IPS-NIHi7 (cell line): ENCODE data around the gene SOX18.
"Not testable (repeated sequence)": the region's sequence is repeated elsewhere in the genome, so short reads cannot be mapped to it uniquely, and the experiment has no call there.

Experiments used
- DNase-seq: peaks from one replicate; pipeline ENCODE4 v3.0.0; 2012; ENCODE audit warnings: mixed read lengths; ENCODE audit errors: extremely low spot score

Gene SOX18

DNA sequence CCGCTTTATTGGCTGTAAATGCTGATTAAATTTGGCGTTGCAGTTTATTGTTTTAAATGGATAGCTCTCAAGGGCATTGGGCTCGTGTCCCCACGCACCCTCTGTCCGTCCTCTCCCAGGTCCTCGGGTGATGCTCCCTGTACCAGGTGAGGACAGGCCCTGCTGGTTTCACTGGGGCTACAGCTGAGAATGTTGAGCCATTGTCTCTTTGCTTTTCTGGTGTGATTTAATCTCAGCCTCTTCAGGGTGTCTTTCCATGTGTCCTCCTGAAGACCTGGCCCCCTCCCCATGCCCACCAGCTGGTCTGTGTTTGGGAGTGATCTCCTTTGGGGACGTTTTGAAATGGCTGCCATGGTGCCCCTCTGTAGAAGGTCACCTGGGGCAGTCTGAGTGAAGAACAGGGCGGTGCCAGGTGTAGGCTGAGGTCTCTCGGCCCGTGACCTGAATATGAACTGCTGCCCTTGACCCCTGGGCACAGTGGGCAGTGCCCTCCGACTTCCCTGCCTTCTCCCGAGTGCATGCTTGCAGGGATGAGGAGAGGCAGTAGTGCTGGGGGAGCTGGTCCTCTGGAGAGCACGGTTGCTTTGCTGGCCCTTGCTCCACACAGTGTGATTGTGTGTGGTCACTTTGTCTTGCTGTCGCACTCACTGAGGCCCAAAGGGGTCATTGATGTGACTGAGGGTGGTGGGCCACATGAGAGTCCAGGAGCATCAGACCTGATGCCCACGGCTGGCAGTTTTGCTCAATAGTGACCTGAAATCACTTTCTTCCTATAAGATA, 25.9 kb downstream of the SOX18 start:
- no peak for DNase-seq

DNA sequence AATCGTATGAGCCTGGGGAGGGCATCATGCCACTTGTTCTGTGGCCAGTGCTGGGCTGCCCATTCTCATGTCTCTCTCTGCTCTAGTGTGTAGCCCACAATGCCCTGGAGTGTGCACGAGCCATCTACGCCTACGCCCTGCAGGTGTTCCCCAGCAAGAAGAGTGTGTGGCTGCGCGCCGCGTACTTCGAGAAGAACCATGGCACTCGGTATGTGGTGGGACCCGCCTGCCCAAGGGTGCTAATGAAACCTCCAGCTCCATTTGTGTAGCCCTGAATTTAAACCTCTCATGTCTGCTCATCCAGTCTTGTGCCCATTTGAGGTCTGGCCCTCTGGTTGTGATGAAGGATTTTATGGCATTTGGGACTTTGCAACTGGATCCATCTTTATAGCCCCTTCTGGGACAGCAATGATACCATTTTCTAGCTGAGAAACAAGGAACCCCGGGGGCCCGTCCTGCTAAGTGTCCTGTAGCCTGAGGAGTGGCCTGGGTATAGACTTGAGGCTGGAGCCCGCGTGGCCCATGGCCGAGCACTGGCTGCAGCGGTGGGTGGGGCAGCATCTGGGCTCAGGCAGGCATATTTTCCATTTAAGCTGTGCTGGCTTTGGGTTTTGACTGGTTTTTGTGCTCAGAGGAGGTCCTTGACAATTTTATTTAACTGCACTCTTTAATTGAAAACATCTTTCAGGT, 26.6 kb downstream of the SOX18 start:
- DNase-seq, result no peak

DNA sequence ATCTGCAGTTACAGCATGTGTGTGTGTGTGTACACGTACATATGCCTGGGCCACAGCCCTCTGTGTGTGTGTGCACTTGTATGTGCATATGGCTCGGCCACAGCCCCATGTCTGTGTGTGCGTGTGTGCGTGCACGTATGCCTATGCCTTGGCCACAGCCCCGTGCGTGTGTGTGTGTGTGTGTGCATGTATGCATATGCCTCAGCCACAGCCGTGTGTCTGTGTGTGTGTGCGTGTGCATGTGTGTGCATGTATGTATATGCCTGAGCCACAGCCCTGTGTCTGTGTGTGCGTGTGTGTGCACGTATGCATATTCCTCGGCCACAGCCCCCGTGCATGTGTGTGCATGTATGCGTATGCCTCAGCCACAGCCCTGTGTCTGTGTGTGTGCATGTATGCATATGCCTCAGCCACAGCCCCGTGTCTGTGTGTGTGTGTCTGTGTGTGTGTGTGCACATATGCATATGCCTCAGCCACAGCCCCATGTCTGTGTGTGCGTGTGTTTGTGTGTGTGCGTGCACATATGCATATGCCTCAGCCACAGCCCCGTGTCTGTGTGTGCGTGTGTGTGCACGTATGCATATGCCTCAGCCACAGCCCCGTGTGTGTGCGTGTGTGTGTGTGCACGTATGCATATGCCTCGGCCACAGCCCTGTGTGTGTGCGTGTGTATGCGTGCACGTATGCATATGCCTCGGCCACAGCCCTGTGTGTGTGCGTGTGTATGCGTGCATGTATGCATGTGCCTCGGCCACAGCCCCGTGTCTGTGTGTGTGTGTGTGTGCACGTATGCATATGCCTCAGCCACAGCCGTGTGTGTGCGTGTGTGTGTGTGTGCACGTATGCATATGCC, 28.1 kb downstream of the SOX18 start:
- DNase-seq, result no peak

DNA sequence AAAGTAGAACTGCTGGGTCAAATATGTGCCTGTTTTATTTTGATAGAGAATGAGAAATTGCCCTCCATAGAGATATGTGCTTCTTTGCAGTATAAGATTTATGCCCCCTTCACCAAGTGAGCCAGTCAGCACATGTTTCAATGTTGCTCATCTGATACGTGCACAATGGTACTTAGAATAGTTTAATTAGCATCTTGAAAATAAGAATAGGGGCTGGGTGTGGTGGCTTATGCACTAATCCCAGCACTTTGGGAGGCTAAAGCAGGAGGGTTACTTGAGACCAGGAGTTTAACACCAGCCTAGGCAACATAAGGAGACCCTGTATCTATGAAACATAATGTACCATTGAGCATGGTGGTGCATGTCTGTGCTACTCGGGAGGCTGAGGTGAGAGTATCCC, 33.8 kb downstream of the SOX18 start:
- no peak for DNase-seq

DNA sequence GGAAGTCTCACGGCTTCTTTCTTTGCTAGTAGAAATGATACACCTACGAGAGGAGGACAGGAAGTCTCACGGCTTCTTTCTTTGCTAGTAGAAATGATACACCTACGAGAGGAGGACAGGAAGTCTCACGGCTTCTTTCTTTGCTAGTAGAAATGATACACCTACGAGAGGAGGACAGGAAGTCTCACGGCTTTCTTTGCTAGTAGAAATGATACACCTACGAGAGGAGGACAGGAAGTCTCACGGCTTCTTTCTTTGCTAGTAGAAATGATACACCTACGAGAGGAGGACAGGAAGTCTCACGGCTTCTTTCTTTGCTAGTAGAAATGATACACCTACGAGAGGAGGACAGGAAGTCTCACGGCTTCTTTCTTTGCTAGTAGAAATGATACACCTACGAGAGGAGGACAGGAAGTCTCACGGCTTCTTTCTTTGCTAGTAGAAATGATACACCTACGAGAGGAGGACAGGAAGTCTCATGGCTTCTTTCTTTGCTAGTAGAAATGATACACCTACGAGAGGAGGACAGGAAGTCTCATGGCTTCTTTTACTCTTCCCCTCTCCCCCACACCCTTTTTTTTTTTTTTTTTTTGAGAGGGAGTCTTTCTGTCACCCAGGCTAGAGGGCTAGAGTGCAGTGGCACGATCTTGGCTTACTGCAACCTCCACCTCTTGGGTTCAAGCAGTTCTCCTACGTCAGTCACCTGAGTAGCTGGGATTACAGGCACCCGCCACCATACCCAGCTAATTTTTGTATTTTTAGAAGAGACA, 36.9 kb downstream of the SOX18 start:
- not testable (repeated sequence) for DNase-seq

DNA sequence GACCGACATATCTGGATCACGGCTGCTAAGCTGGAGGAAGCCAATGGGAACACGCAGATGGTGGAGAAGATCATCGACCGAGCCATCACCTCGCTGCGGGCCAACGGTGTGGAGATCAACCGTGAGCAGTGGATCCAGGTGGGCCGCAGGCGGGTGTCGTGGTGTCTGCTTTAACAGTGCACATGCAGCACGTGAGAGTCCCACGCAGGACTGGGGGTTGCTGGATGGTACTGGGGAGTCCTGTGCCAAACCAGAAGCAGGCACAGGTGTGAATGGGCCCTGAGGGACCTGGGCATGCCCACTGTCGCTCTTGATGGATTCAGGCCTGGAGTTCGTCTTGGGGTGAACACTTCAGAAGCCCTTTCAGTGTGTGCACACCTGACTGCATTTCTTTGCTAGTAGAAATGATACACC, 38.1 kb downstream of the SOX18 start:
- DNase-seq, result no peak

DNA sequence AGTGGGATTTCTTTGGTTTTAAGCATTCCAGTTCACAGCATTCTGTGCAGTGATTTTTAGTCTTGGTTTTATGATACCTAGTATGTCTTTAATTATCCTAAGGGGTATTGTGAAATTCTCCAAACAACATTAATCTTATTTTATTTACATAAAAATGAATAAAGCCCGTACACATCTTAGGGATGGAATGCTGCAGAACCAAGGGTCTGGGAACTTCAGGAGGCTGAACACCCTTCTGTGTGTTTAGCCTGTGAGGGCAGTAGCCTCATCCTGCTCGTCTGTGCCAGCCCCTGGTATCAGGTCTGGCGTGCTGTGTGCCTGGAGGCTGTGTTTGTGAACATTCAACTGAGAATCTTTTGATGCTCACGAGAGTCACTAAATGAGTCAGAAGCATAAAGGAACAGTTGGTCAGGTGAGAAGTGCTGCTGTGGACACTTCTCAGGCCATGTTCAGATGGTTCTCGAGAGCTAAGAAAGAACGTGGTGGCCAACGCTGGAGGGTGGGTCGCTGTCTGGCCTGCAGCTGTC, 38.7 kb downstream of the SOX18 start:
- no peak for DNase-seq

DNA sequence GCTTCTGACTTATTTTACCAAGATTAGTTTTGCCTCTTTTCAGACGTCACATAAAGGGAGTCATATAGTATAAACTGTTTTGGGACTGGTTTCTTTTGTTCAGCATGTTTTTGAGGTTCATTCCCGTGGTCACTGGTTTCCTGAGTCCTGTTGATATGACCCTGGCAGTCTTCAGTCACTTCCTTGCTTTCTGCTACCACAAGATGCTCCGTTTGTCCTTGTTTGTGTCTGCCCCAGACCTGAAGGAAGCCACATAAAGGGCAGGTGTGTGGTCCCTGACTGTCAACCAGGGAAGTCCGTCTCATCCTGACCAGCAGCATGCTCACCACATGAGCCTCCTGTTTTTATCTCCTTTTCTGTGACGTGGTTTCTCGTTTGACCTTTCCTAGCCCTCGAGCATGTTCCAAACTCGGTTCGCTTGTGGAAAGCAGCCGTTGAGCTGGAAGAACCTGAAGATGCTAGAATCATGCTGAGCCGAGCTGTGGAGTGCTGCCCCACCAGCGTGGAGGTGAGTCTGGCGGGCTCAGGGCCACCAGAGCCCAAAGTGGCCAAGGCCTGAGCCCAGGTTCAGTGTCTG, 39.5 kb downstream of the SOX18 start:
- DNase-seq, result no peak

DNA sequence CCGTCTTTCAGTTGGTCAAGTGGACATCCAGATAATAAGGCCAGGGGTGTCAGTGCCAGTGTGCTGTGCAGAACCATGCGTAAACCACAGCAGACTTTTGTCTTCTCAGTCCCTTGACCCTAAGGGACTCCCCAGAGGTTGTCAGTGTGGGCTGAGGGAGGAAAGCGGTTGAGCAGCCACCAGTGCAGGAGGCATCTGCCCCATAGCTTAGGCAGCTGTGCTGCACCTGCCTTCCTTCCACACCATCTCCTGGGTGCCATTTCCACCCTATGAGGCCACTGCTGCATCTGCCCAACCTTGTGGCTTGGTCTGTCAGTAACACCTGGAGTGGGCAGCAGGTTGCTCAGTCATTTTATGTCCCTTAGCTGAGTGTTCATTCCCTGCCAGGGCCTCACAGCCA, 42.5 kb downstream of the SOX18 start:
- DNase-seq, result no peak

DNA sequence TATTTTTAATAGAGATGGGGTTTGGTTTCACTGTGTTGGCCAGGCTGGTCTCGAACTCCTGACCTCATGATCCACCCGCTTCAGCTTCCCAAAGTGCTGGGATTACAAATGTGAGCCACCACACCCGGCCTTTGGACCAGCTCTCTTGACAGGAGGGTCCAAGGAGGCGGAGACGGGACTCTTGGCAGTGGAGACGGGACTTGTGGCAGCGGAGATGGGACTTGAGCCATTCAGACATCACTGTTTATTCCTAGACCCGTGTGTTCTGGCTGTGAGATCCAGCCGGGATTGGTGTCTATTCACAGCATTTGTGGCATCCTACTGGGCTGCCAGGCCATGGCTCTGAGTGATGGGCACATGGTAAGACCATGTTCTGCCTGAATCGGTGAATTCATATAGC, 42.9 kb downstream of the SOX18 start:
- no peak for DNase-seq

DNA sequence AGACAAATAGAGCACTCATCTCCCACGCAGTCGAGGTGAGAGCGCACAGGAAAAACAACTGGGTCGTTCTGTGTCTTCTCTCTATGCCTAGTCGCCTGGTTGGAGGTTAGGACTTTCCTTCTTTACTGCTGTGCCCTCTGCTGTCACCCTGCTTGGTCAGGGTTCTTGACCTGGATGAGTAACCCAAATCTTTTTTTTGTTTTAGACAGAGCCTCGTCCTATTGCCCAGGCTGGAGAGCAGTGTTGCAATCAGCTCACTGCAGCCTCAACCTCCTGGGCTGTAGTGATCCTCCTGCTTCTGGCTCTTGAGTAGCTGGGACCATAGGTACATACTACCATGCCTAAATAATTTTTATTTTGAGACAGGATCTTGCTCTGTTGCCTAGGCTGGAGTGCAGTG, 44.0 kb downstream of the SOX18 start:
- DNase-seq, result no peak

DNA sequence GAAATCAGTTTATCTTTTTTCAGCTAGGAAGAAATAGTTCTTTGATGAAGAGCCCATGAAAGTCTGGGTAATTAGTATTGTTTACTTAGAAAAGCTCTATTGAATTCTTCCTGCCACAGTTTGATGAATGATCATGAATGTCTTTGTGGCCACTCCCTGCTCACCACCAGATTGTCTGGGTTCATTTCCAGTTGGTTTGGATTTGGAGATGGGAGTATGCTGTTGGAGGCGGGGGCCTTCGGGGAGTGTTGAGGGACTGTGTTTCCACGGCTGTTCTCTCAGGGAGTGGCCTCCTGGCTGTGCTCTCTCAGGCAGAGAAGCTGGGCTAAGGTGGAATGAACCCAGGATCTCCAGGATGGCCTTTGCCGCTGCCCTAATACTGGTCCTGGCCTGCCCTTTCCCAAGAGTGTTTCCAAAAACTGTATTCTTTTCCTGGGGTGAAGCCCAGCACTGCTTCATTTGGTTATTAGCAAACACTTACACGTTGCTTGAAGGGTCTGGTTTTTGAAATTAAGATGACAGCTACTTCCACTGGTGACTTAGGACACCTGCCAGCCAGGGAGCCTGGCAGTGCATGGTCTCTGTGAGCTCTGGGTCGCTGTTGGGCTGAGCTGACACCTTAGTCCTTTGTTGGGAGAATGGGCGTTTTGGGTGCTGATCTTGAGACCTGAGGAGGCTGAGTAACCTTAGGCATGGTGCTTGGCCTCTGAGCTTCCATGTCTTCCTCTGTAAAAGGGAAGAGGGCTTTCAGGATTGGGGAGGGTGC, 45.3 kb downstream of the SOX18 start:
- no peak for DNase-seq

DNA sequence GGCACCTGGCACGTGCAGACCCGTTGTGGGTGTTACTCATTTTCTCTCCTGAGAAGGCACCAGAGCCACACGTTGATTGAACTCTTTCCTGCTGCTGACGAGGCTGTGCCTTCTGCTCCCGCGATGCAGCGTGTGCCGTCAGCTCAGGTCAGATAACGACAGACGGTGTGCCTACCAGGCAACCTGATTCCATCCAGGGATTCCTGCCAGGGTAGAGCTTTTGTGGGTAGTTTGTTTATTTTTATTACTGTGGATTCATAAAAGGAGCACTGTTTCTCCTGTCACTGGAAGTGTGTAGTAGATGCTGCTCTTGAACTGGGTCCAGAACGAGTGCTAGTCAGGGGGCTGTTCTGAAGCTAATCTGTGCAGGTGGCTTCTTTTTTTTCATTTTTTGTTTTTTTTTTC, 47.8 kb downstream of the SOX18 start:
- DNase-seq, result no peak

DNA sequence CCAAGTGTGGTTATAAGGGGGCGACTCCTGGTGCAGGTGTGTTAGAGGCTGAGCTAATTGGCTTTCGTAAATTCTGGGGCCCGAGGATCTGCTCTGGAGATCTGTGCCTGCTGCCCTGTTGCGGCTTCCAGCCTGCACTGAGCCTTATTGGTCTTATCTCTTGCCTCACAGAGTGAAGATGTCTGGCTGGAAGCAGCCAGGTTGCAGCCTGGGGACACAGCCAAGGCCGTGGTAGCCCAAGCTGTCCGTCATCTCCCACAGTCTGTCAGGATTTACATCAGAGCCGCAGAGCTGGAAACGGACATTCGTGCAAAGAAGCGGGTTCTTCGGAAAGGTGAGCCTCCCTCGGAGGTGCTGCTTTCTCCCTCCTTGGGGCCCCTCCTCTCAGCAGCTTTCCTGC, 48.5 kb downstream of the SOX18 start:
- DNase-seq, result no peak
